Activated CD4-positive, alpha-beta T cell treated with anti-CD3 and anti-CD28 coated beads for 4 hours (primary cell): ENCODE results near the gene KCNQ1.
"Not testable (repeated sequence)": the region's sequence is repeated elsewhere in the genome, so short reads cannot be mapped to it uniquely, and the experiment has no call there.

ENCODE experiments used
- DNase-seq, 2 donors: peaks; one replicate each; pipeline ENCODE4 v3.0.0-alpha.2; 2020

The KCNQ1 gene

DNA sequence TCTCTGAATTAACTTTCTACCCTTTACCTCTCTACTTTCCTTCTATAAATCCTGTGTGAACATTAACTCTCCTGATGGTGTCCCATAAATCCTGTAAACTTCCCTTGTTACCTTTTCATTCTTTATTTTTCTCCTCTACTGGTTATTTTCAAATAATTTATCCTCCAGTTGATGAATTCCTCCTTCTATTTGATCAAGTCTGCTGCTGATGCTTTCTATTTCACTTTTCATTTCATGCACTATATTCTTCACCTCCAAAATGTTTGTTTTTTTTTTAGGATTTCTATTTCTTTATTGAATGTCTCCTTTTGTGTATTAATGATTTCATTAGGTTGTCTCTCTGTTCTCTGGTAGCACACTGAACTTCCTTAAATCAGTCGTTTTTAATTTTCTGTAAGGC is 186.4 kb downstream of the KCNQ1 start:
- DNase-seq: no peak

DNA sequence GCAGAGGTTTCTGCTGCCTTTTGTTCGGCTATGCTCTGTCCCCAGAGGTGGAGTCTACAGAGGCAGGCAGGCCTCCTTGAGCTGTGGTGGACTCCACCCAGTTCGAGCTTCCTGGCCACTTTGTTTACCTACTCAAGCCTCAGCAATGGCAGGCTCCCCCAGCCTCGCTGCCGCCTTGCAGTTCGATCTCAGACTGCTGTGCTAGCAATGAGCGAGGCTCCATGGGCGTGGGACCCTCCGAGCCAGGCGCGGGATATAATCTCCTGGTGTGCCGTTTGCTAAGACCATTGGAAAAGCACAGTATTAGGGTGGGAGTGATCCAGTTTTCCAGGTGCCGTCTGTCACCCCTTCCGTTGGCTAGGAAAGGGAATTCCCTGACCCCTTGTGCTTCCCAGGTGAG is 195.0 kb downstream of the KCNQ1 start:
- DNase-seq: not testable (repeated sequence)

- DNase-seq: no peak
These were observed 196.8 kb downstream of the KCNQ1 start for GRCh38 chr11:2641623-2642022.

- DNase-seq: no peak
These were observed 198.9 kb downstream of the KCNQ1 start for GRCh38 chr11:2643746-2644145.

DNA sequence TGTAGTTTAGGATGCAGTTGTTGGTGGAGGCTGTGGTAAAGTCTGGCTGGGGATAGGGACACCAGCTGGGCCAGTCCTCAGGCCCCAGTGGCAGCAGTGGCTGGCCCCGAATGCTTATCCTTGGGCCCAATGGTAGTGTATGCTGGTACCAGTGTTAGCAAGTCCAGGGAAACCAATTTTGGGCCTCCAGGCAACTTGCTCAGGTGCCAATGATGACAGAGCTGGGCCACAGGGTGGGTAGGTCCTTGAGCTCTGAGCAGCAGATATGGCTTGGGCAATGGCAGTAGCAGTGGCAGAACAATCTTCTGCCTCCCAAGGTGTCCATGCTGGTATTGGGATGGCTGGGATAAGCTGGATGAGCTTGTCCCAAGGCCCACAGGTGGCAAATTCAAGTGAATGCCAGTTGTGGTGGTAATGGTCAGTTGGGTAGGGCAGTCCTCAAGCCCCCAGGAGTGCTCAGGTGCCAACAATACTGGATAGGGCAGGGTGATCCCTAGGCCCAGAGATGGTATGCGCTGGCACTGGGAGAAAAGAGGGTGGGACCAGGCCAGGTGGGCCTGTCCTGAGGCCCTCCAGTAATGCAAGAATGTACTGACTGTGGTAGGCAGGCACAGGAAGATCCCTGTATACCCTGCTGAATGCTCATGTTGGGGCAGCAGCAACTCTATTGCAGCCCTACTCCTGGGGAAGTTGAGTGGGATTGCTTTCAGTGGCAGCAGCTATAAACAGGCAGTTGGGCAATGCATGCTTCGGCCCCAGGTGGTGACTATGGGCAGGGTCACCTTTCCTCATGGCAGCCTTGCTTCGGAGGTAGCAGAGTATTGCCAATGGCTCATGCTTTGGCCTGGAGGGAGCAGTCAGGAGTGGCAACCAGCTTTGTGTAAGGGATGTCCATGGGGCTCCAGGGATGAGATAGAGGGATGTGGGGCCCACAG is 200.3 kb downstream of the KCNQ1 start:
- DNase-seq: no peak

- no peak for DNase-seq
These were observed 200.9 kb downstream of the KCNQ1 start for GRCh38 chr11:2645779-2646118.

GRCh38 chr11:2647167-2647566 is 202.4 kb downstream of the KCNQ1 start:
- no peak for DNase-seq

- no peak for DNase-seq
These were observed 203.1 kb downstream of the KCNQ1 start for GRCh38 chr11:2647953-2648352.

- no peak for DNase-seq
These were observed 204.6 kb downstream of the KCNQ1 start for GRCh38 chr11:2649400-2649799.

DNA sequence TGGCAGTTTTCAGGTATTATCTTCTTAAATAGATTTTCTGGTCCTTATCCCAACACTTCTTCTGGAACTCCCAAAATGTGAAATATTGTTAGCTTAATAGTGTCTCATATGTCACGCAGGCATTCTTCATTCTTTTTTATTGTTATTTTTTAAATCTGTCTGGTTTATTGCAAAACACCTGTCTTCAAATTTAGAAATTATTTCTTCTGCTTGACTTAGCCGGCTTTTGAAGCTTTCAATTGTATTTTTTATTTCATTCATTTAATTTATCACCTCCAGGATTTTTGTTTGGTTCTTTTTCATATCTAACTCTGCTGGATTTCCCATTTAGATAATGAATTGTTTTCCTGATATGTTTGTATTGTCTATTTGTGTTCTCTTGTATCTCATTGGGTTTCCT is 205.0 kb downstream of the KCNQ1 start:
- DNase-seq: no peak

- no peak for DNase-seq
These were observed 205.6 kb downstream of the KCNQ1 start for GRCh38 chr11:2650343-2650867.

- no peak for DNase-seq
These were observed 206.3 kb downstream of the KCNQ1 start for GRCh38 chr11:2651054-2651617.

GRCh38 chr11:2651826-2652271 is 207.0 kb downstream of the KCNQ1 start:
- DNase-seq: no peak

DNA sequence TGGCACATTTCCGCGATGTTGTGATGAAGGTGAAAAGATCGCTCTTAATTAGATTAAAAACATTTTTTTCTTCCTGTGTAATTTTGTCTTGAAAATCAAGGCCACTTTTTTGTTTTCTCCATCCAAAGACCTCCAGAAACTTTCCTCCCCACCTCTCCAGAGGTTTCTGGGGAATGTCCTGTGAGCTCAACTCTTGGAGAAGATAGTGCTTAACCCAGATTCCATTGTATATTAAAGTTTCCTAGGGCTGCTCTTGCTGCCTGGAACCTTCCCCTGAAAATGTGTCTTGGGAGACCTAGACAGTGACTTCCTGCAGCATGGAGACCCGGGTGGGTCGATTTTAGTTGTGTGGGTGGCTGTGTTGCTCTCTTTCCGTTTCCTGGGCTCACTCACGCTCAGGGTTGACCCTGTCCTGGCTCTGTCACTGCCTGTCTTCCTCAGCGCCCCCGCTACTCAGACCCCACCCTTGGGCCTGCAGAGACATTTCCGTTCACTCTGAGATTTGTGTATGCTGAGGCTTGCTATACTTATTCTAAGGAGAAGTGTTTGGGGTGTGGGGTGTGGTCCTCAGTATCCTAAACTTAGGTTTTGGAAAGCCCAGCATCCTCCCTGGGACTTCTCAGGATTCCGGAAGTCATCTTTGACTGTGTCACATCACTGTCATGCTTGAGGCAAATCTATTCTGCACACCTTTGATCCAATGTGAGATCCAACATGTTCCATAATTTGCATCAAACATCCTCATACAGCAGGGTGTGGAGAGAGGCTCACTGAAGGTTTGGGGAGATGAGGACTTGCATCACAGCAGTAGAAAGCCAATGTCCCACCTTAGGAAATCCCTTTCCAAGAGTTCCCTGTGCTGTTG is 207.8 kb downstream of the KCNQ1 start:
- no peak for DNase-seq

DNA sequence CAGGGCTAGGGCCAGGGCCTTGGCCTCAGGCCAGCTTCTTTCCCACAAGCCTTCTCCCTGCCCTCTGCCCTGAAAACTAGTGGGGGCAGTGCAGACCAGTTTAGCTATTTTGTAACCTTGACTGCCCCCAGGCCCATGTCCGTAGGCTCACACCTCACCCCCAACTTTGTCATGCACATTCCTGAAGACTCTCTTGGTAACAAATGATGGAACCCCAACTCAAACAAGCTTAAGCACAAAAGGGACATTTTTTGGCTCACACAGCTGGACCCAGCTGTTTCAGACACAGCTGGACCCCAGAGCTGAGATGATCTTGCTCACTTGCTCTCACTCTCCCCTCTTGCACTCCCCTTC is 208.4 kb downstream of the KCNQ1 start:
- DNase-seq: no peak

DNA sequence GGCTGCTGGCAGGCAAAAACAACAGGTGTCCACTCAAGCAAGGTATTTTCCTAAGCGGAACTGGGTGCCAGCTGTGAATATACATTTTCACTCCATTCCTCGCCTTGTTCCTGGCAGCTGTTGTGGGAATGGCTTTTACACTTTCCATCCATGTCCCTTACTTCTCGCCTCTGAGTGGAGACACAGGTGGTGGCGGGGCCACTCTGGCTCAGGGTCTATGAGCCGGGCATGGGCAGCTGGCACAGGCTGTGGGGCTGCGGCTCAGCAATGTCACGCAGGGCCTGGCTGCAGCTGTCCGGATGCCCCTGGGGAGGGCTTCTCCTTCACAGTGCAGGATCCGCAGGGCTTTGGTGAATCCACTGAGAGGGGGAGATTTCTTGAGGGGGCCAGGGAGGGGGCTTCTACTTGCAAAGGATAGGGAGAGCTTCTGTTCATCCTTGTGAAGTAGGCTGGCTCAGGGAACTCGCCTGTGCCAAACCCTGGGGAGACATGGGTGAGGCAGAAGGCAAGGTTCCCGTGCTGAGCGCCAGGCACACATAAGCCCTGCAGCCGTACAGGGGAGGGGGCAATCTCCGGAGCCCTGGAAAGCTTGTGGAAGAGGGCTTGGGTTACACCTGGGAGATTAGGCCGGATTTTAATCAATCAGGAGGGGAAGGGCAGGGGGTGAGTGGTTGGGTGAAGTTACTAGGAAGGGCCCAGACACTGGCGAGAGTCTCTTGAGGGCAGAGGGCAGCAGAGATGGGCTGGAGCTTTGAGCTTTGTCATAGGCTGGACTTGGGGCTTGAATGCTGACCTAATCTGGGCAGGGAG is 209.3 kb downstream of the KCNQ1 start:
- no peak for DNase-seq

DNA sequence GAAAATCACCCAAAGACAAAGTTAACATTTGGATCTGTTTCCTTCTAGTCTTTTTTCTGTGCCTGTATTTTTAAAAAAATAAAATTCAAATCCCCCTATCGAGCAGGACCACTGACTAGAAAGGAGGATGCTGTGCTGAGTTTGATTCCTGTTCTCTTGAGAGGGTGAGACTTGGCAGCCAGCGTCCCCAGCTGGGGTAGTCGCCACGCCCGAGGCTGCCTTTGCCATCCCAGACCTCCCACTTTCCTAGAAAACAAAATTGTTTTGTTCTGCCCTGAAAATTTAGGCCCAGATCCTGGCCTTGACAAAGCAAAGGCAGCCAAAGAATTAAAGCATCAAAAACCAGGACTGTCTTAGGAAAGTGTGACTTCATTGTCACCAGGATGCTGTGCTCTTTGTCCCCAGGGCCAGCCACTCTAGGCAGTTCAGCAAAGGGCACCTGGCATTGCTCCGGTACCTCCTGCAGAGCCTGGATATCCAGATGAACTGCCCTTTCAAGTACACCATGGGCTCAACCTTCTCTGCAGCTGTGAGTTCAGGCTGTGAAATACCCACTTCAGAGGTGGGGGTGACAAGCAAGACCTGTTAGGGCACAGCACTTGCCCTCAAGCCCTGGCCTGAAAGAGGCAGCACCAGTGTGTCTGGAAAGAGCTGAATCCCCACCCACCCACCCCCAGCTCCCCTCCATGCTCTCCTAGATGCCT is 210.4 kb downstream of the KCNQ1 start:
- no peak for DNase-seq

DNA sequence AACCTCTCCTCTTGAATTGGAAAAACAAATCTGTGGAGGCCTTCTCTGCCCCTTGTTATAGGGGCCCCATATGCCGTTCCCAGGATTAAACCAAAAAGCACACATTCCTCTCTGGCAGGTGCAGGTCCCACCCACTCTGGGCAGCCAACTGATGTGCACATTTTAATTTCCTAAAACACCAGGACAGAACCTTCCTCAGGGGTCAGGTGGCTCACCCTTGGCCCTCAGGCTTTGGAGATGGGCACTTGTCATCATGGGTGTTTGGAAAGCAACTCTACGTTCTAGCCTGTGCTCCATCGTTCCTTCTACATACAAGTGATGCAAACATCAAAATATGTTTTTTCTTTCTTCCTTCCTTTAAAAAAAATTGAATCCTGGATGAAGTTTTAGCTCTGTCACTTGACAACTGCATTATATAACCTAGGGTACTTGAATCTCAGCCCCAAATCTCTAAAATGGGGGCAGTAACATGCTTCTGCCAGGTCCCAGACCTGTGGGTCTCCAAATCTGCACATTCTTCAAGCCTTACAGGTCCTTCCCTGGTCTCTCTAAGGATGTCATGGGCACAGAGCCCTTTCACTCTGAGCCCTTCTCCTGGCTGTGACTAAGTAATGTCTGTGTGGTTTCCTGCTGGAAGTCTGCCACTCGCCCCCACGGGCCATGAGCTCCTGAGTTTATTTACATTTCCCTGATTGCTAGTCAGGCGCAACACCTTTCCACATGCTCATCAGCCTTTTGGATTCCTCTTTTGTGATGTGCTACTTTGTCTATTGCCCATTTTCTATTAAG is 211.2 kb downstream of the KCNQ1 start:
- no peak for DNase-seq

DNA sequence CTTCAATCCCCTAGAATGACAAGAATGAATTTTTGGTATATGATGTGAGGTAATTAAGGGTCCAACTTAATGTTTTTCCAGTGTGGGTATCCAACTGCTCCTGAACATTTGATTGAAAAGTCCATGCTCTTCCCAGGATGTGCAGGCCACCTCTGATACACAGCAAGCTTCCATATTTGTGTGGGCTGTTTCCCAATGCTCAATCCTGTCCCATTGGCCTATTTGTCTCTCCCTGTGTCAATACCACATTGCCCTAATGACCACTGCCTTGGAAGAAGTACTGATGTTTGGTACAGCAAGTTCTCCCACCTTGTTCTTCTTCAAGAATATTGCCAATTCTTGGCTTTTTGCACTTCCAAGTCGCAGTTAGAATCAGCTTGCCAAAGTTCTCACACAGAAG is 212.1 kb downstream of the KCNQ1 start:
- no peak for DNase-seq

GRCh38 chr11:2657697-2658284 is 213.0 kb downstream of the KCNQ1 start:
- no peak for DNase-seq
